C4-2B (cell line): ENCODE results near the gene SMPDL3A.

ENCODE experiments used
- CTCF ChIP-seq: fragments of 450-650 bp; conservative IDR thresholded peaks from 2 replicates; pipeline ENCODE4 v1.5.1; 2017; ENCODE audit warnings: mild to moderate bottlenecking
- ZFX ChIP-seq: fragments of 450-650 bp; IDR thresholded peaks from 2 replicates; pipeline ENCODE4 v1.6.1; 2017

GRCh38 chr6:122780114-122780513 is 8.9 kb upstream of the SMPDL3A start:
- TF ChIP-seq CTCF (no peak), ZFX (no peak)
